K562 (cell line): ENCODE results near the gene FAM53B. TPM values are rescaled to one million over a fixed set of nuclear protein-coding genes. Genes with fewer than 3 reads are reported as not detected.

Experiments used
- ATAC-seq: fragments of 200-7000 bp; cut with Tn5 transposase; 3 replicates; pipeline ENCODE4 v1.9.1; 2020; ENCODE audit warnings: moderate library complexity
- BruUV-seq: library from RNA; stranded (reverse); fragments of 400-500 nt; replicated peaks from 2 replicates; lab custom pipeline; 2021; lab: Mats Ljungman, UMichigan
- CTCF ChIA-PET: fragments of 300-600 bp; formaldehyde crosslinking; extraction: SDS; loops from one replicate; lab custom pipeline; 2021; ENCODE audit warnings: low intra/inter-chr PET ratio; lab: Yijun Ruan, JAX
- POLR2A ChIA-PET: fragments of 300-600, 350-650 bp; sonication (Branson Sonifier 250); formaldehyde crosslinking; extraction: SDS; loops from one replicate; lab custom pipeline; 2021; ENCODE audit warnings: antibody characterized with exemption, inconsistent platforms; lab: Yijun Ruan, JAX
- DNase-seq, 4 experiments: peaks; one replicate each; pipeline versions ENCODE4 v3.0.0 to v3.0.0-alpha.2; 2011 to 2018; ENCODE audit warnings: low spot score in 3 of 4, mixed read lengths in 3 of 4; ENCODE audit errors: extremely low read depth in 1 of 4
- FAIRE-seq: peaks from 2 replicates; lab custom pipeline; 2011; peaks lifted over from hg19 to GRCh38; lab: Jason Lieb, UNC
- H2AFZ ChIP-seq: 2 replicates; pipeline ENCODE4 v1.6.0; 2011; ENCODE audit warnings: low read depth, low read length, control low read depth, inconsistent platforms
- H3K27ac ChIP-seq: fragments of 200-600 bp; 3 replicates; pipeline ENCODE4 v1.8.0; 2011; ENCODE audit warnings: low read depth, mild to moderate bottlenecking, control low read depth, inconsistent platforms, low read length, moderate library complexity, mixed read lengths; ENCODE audit errors: extremely low read depth
- H3K27me3 ChIP-seq, 2 experiments: fragments of 300-600 bp in 1 of 2; 2 replicates in 1 of 2; 3 replicates in 1 of 2; pipeline versions ENCODE4 v1.6.0 to v1.8.0; 2011; ENCODE audit warnings: inconsistent platforms in 2 of 2, low read length in 2 of 2, mild to moderate bottlenecking in 1 of 2, mixed read lengths in 1 of 2, moderate library complexity in 1 of 2; ENCODE audit not compliant: control insufficient read depth in 2 of 2, insufficient read depth in 2 of 2
- H3K36me3 ChIP-seq: fragments of 300-600 bp; 3 replicates; pipeline ENCODE4 v1.8.0; 2011; ENCODE audit warnings: mild to moderate bottlenecking, low read length, inconsistent platforms; ENCODE audit not compliant: control insufficient read depth, insufficient read depth
- H3K4me1 ChIP-seq, 2 experiments: fragments of 200-600 bp in 1 of 2; replicated peaks in 1 of 2; 2 replicates in 1 of 2; 3 replicates in 1 of 2; pipeline versions ENCODE4 v1.5.1 to v1.8.0; 2011; ENCODE audit warnings: inconsistent platforms in 2 of 2, low read length in 2 of 2, mild to moderate bottlenecking in 1 of 2, mixed read lengths in 1 of 2, moderate library complexity in 1 of 2; ENCODE audit not compliant: control insufficient read depth in 2 of 2, insufficient read depth in 2 of 2
- H3K4me2 ChIP-seq: 2 replicates; pipeline ENCODE4 v1.6.1; 2011; ENCODE audit warnings: low read length, control low read depth, inconsistent platforms, mixed read lengths; ENCODE audit not compliant: insufficient read depth
- H3K4me3 ChIP-seq: fragments of 200-600 bp; sonication (generic), shearing (Covaris generic); 2 replicates; pipeline ENCODE4 v1.5.1; 2016; ENCODE audit warnings: control low read depth, inconsistent platforms
- H3K79me2 ChIP-seq: fragments of 200-600 bp; 3 replicates; pipeline ENCODE4 v1.8.0; 2011; ENCODE audit warnings: low read length, inconsistent platforms; ENCODE audit not compliant: control insufficient read depth, insufficient read depth
- H3K9ac ChIP-seq, 2 experiments: 2 replicates each; pipeline versions ENCODE4 v1.6.0 to v1.6.1; 2011; ENCODE audit warnings: low read depth in 2 of 2, low read length in 2 of 2, control low read depth in 1 of 2, inconsistent platforms in 1 of 2, mild to moderate bottlenecking in 1 of 2, mixed read lengths in 1 of 2; ENCODE audit not compliant: insufficient read depth in 1 of 2
- H3K9me1 ChIP-seq: one replicate; pipeline ENCODE4 v1.6.0; 2011; ENCODE audit warnings: inconsistent platforms, mild to moderate bottlenecking, low read length, moderate library complexity; ENCODE audit not compliant: control insufficient read depth, insufficient read depth
- H3K9me3 ChIP-seq: replicated peaks from 2 replicates; pipeline ENCODE4 v1.5.1; 2011; ENCODE audit warnings: low read depth, low read length, inconsistent platforms; ENCODE audit not compliant: control insufficient read depth, insufficient read depth
- H4K20me1 ChIP-seq: replicated peaks from 2 replicates; pipeline ENCODE4 v1.6.1; 2011; ENCODE audit warnings: low read length, inconsistent platforms, mixed read lengths; ENCODE audit not compliant: control insufficient read depth, insufficient read depth
- WGBS: fragments of 100-300 bp; shearing (Covaris generic); methylation state at CpG from one replicate; pipeline ENCODE4 v1.1.6; 2016; ENCODE audit warnings: low coverage, mixed read lengths; ENCODE audit not compliant: insufficient coverage; ENCODE audit errors: missing lambda C conversion rate; 5-methylcytosine and 5-hydroxymethylcytosine counted together
- in situ Hi-C: fragments of 300-500 bp; cut with MboI; formaldehyde crosslinking; loops from 4 replicates; pipeline ENCODE4 v1.15.0; 2018; ENCODE audit warnings: inconsistent platforms, mixed read lengths
- intact Hi-C: fragments of 100-400 bp; cut with micrococcal nuclease; formaldehyde crosslinking; loops from 2 replicates; pipeline ENCODE4 v1.14.2; 2022
- polyA plus RNA-seq, 8 experiments: library from polyadenylated mRNA; depleted of rRNA in 4 of 8; stranded (reverse) in 5 of 8; unstranded in 3 of 8; fragments of >200 nt; fragmentation: Nextera tagmentation in 2 of 8; fragmentation: Illumina TruSeq in 1 of 8; extraction: Ambion mirVana in 2 of 8; extraction: Trizol in 1 of 8; gene quantifications; 2 replicates each; pipeline versions ENCODE4 v1.2.1 to v1.2.3, GENCODE V29; 2011 to 2014; ENCODE audit warnings: inconsistent platforms in 1 of 8, missing spikeins in 1 of 8
- total RNA-seq, 7 experiments: library from RNA; depleted of rRNA in 6 of 7; stranded (reverse); fragments of >200 nt in 6 of 7; fragmentation: Illumina TruSeq in 2 of 7; extraction: Trizol in 2 of 7; gene quantifications; 2 replicates each; pipeline versions ENCODE4 v1.2.1 to v1.2.3, GENCODE V29; 2011 to 2021; ENCODE audit warnings: low replicate concordance in 1 of 7
- TF ChIP-seq, protein P1 (sequence below): sonication (generic); formaldehyde crosslinking; IDR thresholded peaks from 2 replicates; pipeline ENCODE4 v1.8.0; 2022; ENCODE audit warnings: mild to moderate bottlenecking, missing genetic modification reagents, borderline replicate concordance

The FAM53B gene
- total and polyA plus RNA-seq, 9 of the 15 experiments (the other 6 are each of a cell fraction or from before 2014, with no cell fraction given), result 0.03 to 16.5 (median 5.0) TPM

GRCh38 chr10:124703778-124704427 lies 40.3 kb downstream of the FAM53B start:
- no peaks in the 10 kb centered on the region for H4K20me1 ChIP-seq
- no peak overlapping the region for H3K4me2 ChIP-seq
- no peak for FAIRE-seq

More at GRCh38 chr10:124703778-124704427, 40.3 kb downstream of the FAM53B start:
- DNase-seq, result no peak
- no peak for ATAC-seq
- no TSS peak for BruUV-seq
- peaks cover 18 to 32% of the 10 kb centered on the region in 2 experiments for H3K4me1 ChIP-seq
- ChIA-PET POLR2A (interaction anchor here (0.7 to 3.0 kb wide), 4 partner anchors 10 to 14 kb away, joined by 3 to 10 read pairs (median 4); no protein-coding TSS in a partner anchor), CTCF (no interaction called here)
- no peaks in the 10 kb centered on the region for H3K27me3 ChIP-seq
- H3K9me3 ChIP-seq, result no peaks in the 10 kb centered on the region
- in situ Hi-C loops, result no loop called here
- no peak overlapping the region for H3K27ac ChIP-seq
- H3K79me2 ChIP-seq, result peaks cover 7% of the 10 kb centered on the region; the same call in 2 of the 3 replicates
- no peak overlapping the region for H2AFZ ChIP-seq
- peaks cover 3% of the 10 kb centered on the region for H3K9me1 ChIP-seq
- H3K36me3 ChIP-seq, result peaks cover 63% of the 10 kb centered on the region; the same call in 2 of the 3 replicates
- 84% methylated on average over 9 of the region's 10 CpGs for WGBS
- TF ChIP-seq, protein P1, sequence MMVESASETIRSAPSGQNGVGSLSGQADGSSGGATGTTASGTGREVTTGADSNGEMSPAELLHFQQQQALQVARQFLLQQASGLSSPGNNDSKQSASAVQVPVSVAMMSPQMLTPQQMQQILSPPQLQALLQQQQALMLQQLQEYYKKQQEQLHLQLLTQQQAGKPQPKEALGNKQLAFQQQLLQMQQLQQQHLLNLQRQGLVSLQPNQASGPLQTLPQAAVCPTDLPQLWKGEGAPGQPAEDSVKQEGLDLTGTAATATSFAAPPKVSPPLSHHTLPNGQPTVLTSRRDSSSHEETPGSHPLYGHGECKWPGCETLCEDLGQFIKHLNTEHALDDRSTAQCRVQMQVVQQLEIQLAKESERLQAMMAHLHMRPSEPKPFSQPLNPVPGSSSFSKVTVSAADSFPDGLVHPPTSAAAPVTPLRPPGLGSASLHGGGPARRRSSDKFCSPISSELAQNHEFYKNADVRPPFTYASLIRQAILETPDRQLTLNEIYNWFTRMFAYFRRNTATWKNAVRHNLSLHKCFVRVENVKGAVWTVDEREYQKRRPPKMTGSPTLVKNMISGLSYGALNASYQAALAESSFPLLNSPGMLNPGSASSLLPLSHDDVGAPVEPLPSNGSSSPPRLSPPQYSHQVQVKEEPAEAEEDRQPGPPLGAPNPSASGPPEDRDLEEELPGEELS (CRISPR knock-in tag), result no peak
- H3K4me3 ChIP-seq, result no peak overlapping the region
- no peak overlapping the region for H3K9ac ChIP-seq
- intact Hi-C loops, result no loop called here
